Smooth muscle cell (in vitro differentiated cells): ENCODE results near the gene GBF1. TPM values are rescaled to one million over a fixed set of nuclear protein-coding genes. Genes with fewer than 3 reads are reported as not detected.
A peak's percentile ranks its signal among the peaks of the same experiment; 100 is the strongest.

Experiments
- DNase-seq: peaks from one replicate; lab custom pipeline; 2025; ENCODE audit not compliant: unreplicated experiment; lab: John Stamatoyannopoulos, UW
- H2AFZ ChIP-seq: fragments of 200-600 bp; sonication (generic); 2 replicates; pipeline ENCODE4 v1.6.0; 2016; ENCODE audit warnings: antibody characterized with exemption, low read depth, mild to moderate bottlenecking
- H3F3A ChIP-seq: fragments of 200-600 bp; sonication (generic); 2 replicates; pipeline ENCODE4 v1.6.0; 2017; ENCODE audit warnings: antibody characterized with exemption, low read depth
- H3K27ac ChIP-seq: fragments of 200-600 bp; sonication (generic); 2 replicates; pipeline ENCODE4 v1.5.1; 2016; ENCODE audit warnings: low read depth, mild to moderate bottlenecking
- H3K27me3 ChIP-seq: fragments of 200-600 bp; sonication (generic); 2 replicates; pipeline ENCODE4 v1.6.1; 2016; ENCODE audit warnings: low read depth, mild to moderate bottlenecking
- H3K36me3 ChIP-seq: fragments of 200-600 bp; sonication (generic); 2 replicates; pipeline ENCODE4 v1.5.1; 2016; ENCODE audit warnings: low read depth
- H3K4me1 ChIP-seq: fragments of 200-600 bp; sonication (generic); 2 replicates; pipeline ENCODE4 v1.5.1; 2016; ENCODE audit warnings: low read depth
- H3K4me2 ChIP-seq: fragments of 200-600 bp; sonication (generic); 2 replicates; pipeline ENCODE4 v1.6.0; 2016; ENCODE audit warnings: mild to moderate bottlenecking
- H3K4me3 ChIP-seq: fragments of 200-600 bp; sonication (generic); 2 replicates; pipeline ENCODE4 v1.5.1; 2016; ENCODE audit warnings: mild to moderate bottlenecking
- H3K79me2 ChIP-seq: fragments of 200-600 bp; sonication (generic); 2 replicates; pipeline ENCODE4 v1.6.0; 2016; ENCODE audit warnings: low read depth, mild to moderate bottlenecking
- H3K9ac ChIP-seq: fragments of 200-600 bp; sonication (generic); 2 replicates; pipeline ENCODE4 v1.6.0; 2016; ENCODE audit warnings: low read depth
- H3K9me3 ChIP-seq: fragments of 200-600 bp; sonication (generic); replicated peaks from 2 replicates; pipeline ENCODE4 v1.5.1; 2016; ENCODE audit warnings: low read depth
- H4K20me1 ChIP-seq: fragments of 200-600 bp; sonication (generic); 2 replicates; pipeline ENCODE4 v1.6.0; 2016; ENCODE audit warnings: low read depth
- CTCF ChIP-seq: fragments of 200-600 bp; sonication (generic); IDR thresholded peaks from 2 replicates; pipeline ENCODE4 v1.5.1; 2017; ENCODE audit warnings: borderline replicate concordance, mild to moderate bottlenecking, antibody characterized with exemption; ENCODE audit not compliant: insufficient read depth, poor library complexity, severe bottlenecking
- WGBS: methylation state at CpG from one replicate; pipeline ENCODE4 v1.1.7; 2016; ENCODE audit warnings: low lambda C conversion rate; 5-methylcytosine and 5-hydroxymethylcytosine counted together
- polyA plus RNA-seq: library from polyadenylated mRNA; unstranded; fragments of >200 nt; fragmentation: Nextera tagmentation; extraction: Ambion mirVana; gene quantifications from 2 replicates; pipeline ENCODE4 v1.2.1, GENCODE V29; 2016
- total RNA-seq: library from RNA; depleted of rRNA; stranded (reverse); fragments of >200 nt; gene quantifications from 2 replicates; pipeline ENCODE4 v1.2.3, GENCODE V29; 2014

GBF1 gene
- total and polyA plus RNA-seq, 2 experiments from 2014 or later = 52.8 to 56.4 TPM

GRCh38 chr10:102241032-102241443 lies 4.3 kb upstream of the GBF1 start:
- Histone ChIP-seq H3K4me2 (peak overlapping the region; percentile 96), H3F3A (no peaks in the 10 kb centered on the region), H3K27me3 (peaks cover 34% of the 10 kb centered on the region), H3K9ac (no peak overlapping the region), H3K36me3 (no peaks in the 10 kb centered on the region), H3K79me2 (peaks cover 5% of the 10 kb centered on the region), H3K4me3 (peak overlapping the region; percentile 67), H2AFZ (peak overlapping the region; percentile 85), H3K9me3 (no peaks in the 10 kb centered on the region), H3K27ac (no peak overlapping the region), H3K4me1 (peaks cover 11% of the 10 kb centered on the region), H4K20me1 (peaks cover 1% of the 10 kb centered on the region)
- DNase-seq = no peak
- TF ChIP-seq CTCF = no peak
- 4% methylated on average over 19 of the region's 20 CpGs for WGBS

- peaks cover 7% of the 10 kb centered on the region for H4K20me1 ChIP-seq
- no peaks in the 10 kb centered on the region for H3F3A ChIP-seq
- H3K4me3 ChIP-seq = peak within 1 kb of the TSS; percentile 67
- H3K4me1 ChIP-seq = peaks cover 11% of the 10 kb centered on the region
- H3K27ac ChIP-seq = peak within 1 kb of the TSS; percentile 25
- peak within 1 kb of the TSS; percentile 85 for H2AFZ ChIP-seq
- under 1% methylated on average over 40 of the region's 57 CpGs for WGBS
- DNase-seq = peak; percentile 86
- TF ChIP-seq CTCF = no peak
- H3K36me3 ChIP-seq = no peaks in the 10 kb centered on the region
- peaks cover 34% of the 10 kb centered on the region for H3K27me3 ChIP-seq
- H3K79me2 ChIP-seq = peaks cover 11% of the 10 kb centered on the region
- H3K9ac ChIP-seq = peak within 1 kb of the TSS; percentile 47
- peak within 1 kb of the TSS; percentile 96 for H3K4me2 ChIP-seq
- H3K9me3 ChIP-seq = no peaks in the 10 kb centered on the region
These were observed 3.8 kb upstream of the GBF1 start, which contains the start of gene PITX3 for GRCh38 chr10:102241444-102242117. TSS of gene PITX3 (minus strand) at chr10:102241512. CDS start at chr10:102232080, 9,432 bp downstream.

GRCh38 chr10:102242118-102242485 lies 3.2 kb upstream of the GBF1 start:
- peak overlapping the region; percentile 47 for H3K9ac ChIP-seq
- WGBS = 27% methylated on average over 7 of the region's 7 CpGs

More at GRCh38 chr10:102242118-102242485, 3.2 kb upstream of the GBF1 start:
- peaks cover 32% of the 10 kb centered on the region for H3K27me3 ChIP-seq
- no peak for TF ChIP-seq CTCF
- H3F3A ChIP-seq = no peaks in the 10 kb centered on the region
- peaks cover 12% of the 10 kb centered on the region for H4K20me1 ChIP-seq
- peaks cover 16% of the 10 kb centered on the region for H3K4me1 ChIP-seq
- H3K9me3 ChIP-seq = no peaks in the 10 kb centered on the region
- peak overlapping the region; percentile 25 for H3K27ac ChIP-seq
- H3K4me2 ChIP-seq = peak overlapping the region; percentile 96
- peak overlapping the region; percentile 85 for H2AFZ ChIP-seq
- H3K36me3 ChIP-seq = no peaks in the 10 kb centered on the region
- H3K4me3 ChIP-seq = peak overlapping the region; percentile 67
- DNase-seq = no peak
- peaks cover 16% of the 10 kb centered on the region for H3K79me2 ChIP-seq
